Raji (cell line): Measurements from ENCODE around the gene SYNPO2.

Source experiments
- POLR2A ChIP-seq: IDR thresholded peaks from 2 replicates; pipeline ENCODE4 v1.6.1; 2011; ENCODE audit warnings: low read depth, low read length, control low read depth; ENCODE audit not compliant: insufficient read depth

SYNPO2 gene

DNA sequence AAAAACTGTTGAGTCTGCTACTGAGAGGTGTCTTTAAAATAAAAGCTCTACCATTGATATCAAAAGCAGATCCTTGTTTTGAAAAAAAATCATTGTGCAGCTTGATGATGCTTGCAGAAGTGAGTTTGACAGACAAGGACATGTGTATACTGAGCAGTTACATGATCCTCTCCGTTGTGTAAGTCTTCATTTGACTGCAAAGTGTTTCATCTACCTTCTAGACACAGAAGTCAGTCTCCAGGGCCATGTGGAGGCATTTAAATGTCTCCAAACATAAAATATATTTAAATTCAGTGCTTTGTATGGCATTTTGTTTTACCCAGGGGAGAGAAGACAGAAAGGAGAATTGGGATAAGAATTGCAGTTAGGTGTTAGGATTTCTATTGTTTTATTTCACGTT is 139.2 kb downstream of the SYNPO2 start:
- TF ChIP-seq POLR2A = no peak

DNA sequence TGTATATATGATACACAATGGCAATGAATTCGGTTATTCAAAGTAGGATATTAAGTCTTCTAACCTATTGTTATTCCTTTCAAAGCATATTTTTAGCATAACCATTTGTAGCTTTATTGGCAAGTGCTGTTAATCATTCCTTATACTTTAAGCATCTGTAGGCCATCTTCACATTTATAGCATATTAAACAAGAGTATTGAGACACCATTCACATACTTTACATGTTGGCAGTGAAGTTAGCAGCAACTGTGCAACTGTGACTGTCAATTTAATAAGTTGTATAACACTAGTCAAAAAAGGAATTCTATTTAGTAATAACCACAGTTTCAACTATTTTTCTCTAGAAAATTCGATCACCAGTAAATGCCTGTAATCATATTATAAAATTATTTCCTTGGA is 139.6 kb downstream of the SYNPO2 start:
- no peak for TF ChIP-seq POLR2A

DNA sequence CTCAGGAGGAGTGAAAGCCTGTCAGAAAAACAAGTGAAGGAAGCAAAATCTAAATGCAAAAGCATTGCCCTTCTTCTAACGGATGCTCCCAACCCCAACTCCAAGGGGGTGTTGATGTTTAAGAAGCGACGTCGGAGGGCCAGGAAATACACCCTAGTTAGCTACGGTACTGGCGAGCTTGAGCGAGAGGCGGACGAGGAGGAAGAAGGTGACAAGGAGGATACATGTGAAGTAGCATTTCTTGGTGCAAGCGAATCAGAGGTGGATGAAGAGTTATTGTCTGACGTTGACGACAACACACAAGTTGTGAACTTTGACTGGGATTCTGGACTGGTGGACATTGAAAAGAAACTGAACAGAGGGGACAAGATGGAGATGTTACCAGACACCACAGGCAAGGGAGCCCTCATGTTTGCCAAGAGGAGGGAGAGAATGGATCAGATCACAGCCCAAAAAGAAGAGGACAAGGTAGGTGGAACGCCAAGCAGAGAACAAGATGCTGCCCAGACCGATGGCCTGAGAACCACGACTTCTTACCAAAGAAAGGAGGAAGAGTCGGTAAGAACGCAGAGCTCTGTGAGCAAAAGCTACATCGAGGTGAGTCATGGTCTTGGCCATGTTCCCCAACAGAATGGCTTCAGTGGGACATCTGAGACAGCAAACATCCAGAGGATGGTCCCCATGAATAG is 141.3 kb downstream of the SYNPO2 start:
- no peak for TF ChIP-seq POLR2A

DNA sequence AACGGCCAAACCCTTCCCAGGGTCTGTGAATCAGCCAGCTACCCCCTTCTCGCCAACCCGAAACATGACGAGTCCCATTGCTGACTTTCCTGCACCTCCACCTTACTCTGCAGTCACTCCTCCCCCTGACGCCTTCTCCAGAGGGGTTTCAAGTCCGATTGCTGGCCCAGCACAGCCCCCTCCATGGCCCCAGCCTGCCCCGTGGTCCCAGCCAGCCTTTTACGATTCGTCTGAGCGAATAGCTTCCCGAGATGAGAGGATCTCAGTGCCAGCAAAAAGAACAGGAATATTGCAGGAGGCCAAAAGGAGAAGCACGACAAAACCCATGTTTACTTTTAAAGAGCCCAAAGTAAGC is 141.9 kb downstream of the SYNPO2 start:
- no peak for TF ChIP-seq POLR2A

DNA sequence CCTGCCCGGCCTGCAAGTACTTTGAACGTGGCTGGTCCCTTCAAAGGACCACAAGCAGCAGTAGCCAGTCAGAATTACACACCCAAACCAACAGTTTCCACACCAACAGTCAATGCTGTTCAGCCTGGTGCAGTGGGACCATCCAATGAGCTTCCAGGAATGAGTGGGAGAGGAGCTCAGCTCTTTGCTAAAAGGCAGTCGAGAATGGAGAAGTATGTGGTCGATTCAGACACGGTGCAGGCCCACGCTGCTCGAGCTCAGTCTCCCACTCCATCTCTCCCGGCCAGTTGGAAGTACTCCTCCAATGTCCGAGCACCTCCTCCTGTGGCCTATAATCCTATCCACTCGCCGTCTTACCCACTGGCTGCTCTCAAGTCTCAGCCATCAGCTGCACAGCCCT is 142.6 kb downstream of the SYNPO2 start:
- TF ChIP-seq POLR2A = no peak

DNA sequence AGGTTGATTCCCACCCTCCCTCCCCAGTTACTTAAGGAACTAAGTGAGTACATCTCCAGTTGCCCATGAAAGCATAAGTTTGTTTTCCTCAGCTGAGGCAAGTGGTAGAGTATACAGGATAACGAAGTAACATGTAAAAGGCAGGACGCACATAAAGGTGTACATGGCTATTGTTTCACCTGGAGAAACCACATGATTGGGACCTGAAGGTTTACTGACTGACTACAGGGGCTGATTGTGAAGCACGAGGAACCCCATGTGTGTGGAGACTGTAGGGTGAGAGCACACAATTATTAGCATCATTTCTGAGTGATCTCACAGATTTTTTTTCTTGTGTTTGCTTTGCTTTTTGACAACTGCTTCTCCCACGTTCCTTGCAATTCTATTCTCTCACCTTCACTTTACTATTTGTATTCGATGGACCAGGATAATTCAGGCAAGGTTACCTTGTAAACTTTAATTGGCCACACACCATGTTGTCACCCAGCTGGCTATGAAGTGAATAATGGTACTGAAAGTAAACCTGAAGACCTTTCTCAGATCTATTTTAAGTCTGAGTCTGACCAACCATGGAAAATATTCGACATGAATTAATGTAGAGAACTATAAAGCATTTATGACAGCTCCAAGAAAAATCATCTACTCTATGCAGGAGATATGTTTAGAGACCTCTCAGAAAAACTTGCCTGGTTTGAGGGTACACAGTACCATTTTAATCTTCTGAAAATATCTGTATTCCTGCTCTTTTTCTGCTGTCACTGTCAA is 144.4 kb downstream of the SYNPO2 start:
- TF ChIP-seq POLR2A = no peak

DNA sequence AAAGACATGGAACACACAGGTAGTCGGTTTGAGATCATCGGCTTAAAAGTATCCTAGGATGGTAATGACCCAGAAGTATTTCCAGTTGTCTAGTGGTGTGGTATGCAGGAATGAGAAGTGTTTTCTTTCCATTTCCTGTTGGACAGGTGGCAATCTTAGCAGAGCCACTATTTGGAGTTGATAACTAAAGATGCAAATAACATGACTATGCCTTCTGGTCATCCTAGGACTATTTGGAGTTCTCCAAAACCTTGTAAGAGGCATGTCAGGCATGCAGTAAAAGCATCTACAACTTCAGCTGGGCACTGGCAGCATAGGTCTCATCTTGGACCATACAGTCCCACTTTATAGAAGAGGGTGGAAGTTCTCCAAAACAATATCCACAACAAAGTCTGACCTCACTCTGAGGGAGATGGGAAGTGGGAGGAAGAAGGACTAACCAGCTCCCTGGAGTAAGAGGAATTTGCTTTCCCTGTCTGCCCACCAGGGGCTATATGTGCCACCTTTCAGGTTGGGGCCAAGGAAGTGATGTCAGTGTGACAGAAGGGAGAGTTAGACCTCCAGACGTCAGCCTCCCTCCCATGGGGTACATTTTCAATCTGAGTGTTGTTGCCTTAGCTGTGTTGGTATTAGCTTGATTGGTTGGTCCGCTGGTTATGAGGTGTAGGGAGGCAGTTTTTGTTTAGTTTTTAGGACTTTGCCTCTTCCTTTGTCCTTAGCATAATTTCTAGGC is 145.8 kb downstream of the SYNPO2 start:
- TF ChIP-seq POLR2A = no peak

DNA sequence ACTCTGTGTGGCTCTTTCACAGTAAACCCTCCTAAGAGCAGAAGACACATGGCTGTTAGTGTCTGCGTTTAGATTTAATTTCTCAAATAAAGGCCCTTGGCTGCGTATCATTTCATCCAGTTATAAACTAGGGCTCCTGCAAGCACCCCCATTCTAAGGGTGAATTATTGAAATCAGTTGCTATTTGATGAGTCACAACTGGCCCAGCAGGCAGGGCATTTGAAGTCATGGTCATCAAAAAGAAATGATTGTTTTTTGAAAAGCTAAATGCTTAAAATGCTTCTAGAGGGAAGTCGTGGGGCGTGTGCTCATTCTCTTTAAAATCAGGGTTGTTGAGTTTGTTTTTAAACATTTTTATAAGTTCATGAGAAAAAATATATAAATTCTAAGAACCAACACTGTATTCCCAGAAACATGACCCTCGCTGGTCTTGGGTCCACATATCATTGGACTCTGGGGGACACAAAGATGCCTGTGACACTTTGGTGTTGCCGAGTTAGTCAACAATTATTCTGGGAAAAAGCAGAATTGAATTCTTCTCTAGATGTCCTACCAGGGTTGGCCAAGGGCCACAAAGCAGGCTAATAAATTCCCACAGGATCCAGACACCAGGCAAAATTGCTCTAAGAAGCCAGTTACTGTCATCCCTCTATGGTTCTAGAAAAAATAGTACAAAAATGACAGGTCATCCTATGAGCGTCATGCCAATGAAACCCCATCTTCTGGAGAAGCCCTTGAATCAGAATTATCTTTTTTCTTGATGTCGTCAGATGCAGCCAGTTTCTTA is 147.5 kb downstream of the SYNPO2 start:
- TF ChIP-seq POLR2A = no peak

DNA sequence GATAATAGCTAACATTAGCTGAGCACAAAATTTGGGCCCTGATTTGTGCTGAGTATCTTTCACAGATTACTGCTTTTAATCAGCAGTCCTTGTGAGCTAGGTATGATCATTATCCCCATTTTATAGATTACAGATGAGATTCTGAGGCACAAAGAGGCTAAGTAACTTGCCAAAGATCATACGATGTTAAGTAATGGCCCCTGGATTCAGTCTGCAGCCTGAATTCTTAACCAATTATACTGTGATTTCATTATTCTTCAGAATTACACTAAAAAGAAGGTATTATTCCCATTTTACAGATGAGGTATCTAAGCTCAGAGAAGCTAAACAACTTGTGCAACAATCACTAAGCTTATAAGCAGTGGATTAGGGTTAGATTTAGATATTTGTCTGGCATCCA is 149.1 kb downstream of the SYNPO2 start:
- TF ChIP-seq POLR2A = no peak

DNA sequence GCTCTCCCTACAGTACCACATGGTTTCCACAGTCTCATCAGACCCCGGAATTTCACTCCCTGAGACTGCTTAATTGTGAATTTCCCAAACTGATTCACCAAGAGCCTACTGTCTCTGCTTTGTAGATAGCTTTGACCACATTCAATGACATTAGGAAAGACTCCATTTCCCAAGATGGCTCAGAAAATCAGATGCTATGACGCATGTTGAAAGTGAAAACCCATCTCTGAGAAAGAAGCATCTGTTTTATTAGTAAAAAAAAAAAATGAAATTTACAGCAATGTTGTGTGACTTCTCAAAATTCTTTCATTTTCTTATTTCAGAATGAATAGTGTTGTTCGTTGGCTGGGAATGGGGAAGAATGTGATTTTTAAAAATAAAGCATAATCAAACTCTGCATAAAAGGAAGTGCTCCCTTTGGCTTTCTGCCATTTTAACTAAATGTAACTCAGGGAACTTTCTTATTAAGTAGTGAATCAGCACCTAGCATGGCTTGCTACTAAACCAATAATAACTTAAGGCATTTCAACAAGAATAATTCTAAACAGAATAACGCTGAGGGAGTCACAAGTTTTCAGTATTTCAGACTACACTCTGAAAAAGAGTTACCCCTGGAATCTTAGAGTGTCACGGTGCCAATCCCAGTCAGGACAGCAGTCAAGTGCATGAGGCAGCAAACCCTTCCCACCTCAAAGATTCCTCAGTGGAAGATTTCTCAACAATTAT is 149.6 kb downstream of the SYNPO2 start:
- no peak for TF ChIP-seq POLR2A

DNA sequence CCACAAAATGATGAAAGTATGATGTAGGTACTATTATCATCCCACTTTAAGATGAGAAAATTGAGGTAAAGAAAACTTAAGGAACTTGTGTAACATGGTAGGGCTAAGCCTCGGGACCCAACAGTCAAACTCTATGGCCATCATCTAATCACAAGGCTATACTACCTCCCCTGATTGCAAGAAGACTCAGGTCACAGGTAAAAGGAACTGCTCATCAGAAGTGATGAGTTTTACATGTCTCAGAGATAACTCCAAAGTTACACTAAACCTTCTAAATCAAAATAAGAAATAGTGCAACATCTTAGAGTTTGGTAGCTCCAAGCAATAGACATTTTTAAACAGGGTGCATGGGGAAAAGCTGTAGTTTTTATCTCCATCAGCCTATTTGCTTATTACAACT is 150.5 kb downstream of the SYNPO2 start:
- TF ChIP-seq POLR2A = no peak

DNA sequence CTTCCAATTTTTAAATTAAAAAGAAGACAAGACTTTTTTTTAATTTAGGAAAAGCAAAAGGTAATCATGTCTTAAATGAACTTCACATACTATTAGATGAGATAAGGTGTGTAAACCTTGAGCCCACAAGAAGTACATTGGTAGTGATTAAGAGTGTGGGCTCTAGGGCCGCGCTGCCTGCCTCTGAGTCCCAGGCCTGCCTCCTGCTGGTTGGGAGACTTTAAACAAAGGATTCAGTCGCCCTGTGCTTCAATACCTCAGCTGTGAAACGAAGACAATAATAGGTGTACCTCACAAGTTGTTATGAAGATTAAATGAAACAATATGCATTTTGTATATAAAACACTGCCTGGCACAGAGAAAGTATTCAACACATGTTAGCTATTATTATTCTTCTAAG is 151.1 kb downstream of the SYNPO2 start:
- TF ChIP-seq POLR2A = no peak

DNA sequence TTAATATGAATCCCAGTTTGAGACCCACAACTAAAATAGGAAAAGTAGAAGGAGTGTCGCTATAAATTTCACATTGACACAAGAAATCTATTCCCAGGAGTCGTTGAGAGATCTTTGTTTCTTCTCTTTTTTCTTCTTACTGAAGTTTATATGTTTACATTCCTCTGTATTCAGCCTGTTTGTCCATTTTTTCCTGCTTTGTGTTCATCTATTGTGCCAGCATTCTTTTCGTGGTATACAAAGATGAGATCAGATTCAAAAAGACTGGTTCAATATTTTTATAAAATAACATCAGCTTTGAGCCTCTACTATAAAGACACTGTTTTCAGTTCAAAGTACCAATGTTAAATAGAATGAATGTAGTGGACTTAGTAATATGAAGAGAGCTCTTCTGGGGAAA is 151.6 kb downstream of the SYNPO2 start:
- no peak for TF ChIP-seq POLR2A

DNA sequence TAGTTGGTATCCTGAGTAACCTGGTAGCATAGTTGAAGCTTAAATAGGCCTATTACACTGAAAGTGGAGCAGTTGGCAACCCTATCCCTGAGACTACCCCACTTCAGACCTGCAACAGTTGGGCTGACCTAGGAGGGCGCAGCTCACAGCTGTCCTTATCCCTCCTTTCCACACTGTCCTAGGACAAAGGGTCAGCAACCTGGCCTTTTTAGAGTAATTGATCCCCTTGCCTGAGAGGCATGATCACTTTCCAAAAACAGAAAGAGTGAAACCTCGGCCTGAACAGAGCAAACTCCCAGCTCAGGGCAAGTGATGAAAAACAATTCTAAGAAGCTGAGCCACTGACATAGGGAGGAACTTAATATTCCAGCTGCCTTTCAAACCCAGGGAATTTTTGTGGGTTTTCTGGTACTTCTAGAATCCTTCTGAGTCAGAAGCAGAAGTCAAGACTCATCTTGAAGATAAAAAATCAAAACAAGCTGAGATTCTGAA is 152.1 kb downstream of the SYNPO2 start:
- no peak for TF ChIP-seq POLR2A
